Muscle of back (tissue), 11 donors: ENCODE data around the gene FAM3D. TPM values are rescaled to one million over a fixed set of nuclear protein-coding genes. Genes with fewer than 3 reads are reported as not detected.

ENCODE experiments used
- DNase-seq, 3 donors: peaks; one replicate each; pipeline versions ENCODE4 v3.0.0 to v3.0.0-alpha.2; 2013
- polyA plus RNA-seq, 10 donors: library from polyadenylated mRNA; unstranded; fragments of 120-200 nt; gene quantifications; one replicate each; pipeline ENCODE4 v1.2.1, GENCODE V29; 2013; ENCODE audit not compliant: insufficient read length in 10 of 10

The FAM3D gene
- polyA plus RNA-seq, 10 donors = 2.4 to 2.5 TPM; not detected in 8

- peak; percentile 93 to 97 (median 97) for DNase-seq
These were observed 37.6 kb downstream of the FAM3D start for GRCh38 chr3:58628823-58629562.

GRCh38 chr3:58627941-58628340, 38.6 kb downstream of the FAM3D start:
- no peak for DNase-seq

- peak; percentile 52 to 57 (median 52) for DNase-seq
These were observed 39.0 kb downstream of the FAM3D start for GRCh38 chr3:58627570-58627885.

- DNase-seq = no peak
These were observed 39.6 kb downstream of the FAM3D start for GRCh38 chr3:58626841-58627569.

- no peak for DNase-seq
These were observed 41.3 kb downstream of the FAM3D start for GRCh38 chr3:58625196-58625824.

- DNase-seq = no peak
These were observed 42.0 kb downstream of the FAM3D start for GRCh38 chr3:58624550-58624949.

- DNase-seq = no peak
These were observed 42.6 kb downstream of the FAM3D start for GRCh38 chr3:58623961-58624360.

GRCh38 chr3:58623478-58623877, 43.1 kb downstream of the FAM3D start:
- DNase-seq = no peak

GRCh38 chr3:58622892-58623291, 43.7 kb downstream of the FAM3D start:
- DNase-seq = peak in 1 of 3 donors; percentile 45

- DNase-seq = no peak
These were observed 44.1 kb downstream of the FAM3D start for GRCh38 chr3:58622436-58622835.

GRCh38 chr3:58621086-58621830, 45.3 kb downstream of the FAM3D start:
- DNase-seq = no peak

GRCh38 chr3:58620421-58620820, 46.2 kb downstream of the FAM3D start:
- peak in 2 of 3 donors; percentile 47 to 75 for DNase-seq

GRCh38 chr3:58617338-58617761, 49.2 kb downstream of the FAM3D start:
- peak in 1 of 3 donors; percentile 79 for DNase-seq

GRCh38 chr3:58613236-58614132, 53.1 kb downstream of the FAM3D start:
- no peak for DNase-seq

- no peak for DNase-seq
These were observed 53.7 kb downstream of the FAM3D start for GRCh38 chr3:58612830-58613229.

- no peak for DNase-seq
These were observed 56.6 kb downstream of the FAM3D start for GRCh38 chr3:58609990-58610389.

- DNase-seq = no peak
These were observed 57.9 kb downstream of the FAM3D start for GRCh38 chr3:58608648-58609047.

GRCh38 chr3:58607816-58608215, 58.8 kb downstream of the FAM3D start:
- DNase-seq = no peak

- DNase-seq = no peak
These were observed 59.9 kb downstream of the FAM3D start for GRCh38 chr3:58606693-58607092.

- no peak for DNase-seq
These were observed 62.5 kb downstream of the FAM3D start for GRCh38 chr3:58604031-58604430.

- no peak for DNase-seq
These were observed 63.0 kb downstream of the FAM3D start for GRCh38 chr3:58603606-58604005.
